DOHH2 (cell line): ENCODE measurements around the gene SERINC5.

Source experiments
- H3F3A ChIP-seq: fragments of 200-600 bp; sonication (generic), shearing (Covaris generic); 2 replicates; pipeline ENCODE4 v1.6.0; 2016; ENCODE audit warnings: antibody characterized with exemption, mild to moderate bottlenecking; ENCODE audit not compliant: control insufficient read depth, insufficient read depth
- H3K27ac ChIP-seq: fragments of 200-600 bp; sonication (generic); 2 replicates; pipeline ENCODE4 v1.5.1; 2014; ENCODE audit warnings: low read depth, mild to moderate bottlenecking, low read length, moderate library complexity
- H3K27me3 ChIP-seq: fragments of 200-600 bp; sonication (generic); 2 replicates; pipeline ENCODE4 v1.6.1; 2014; ENCODE audit warnings: mild to moderate bottlenecking, low read length, mixed read lengths; ENCODE audit not compliant: control insufficient read depth
- H3K36me3 ChIP-seq: fragments of 200-600 bp; sonication (generic); 2 replicates; pipeline ENCODE4 v1.6.1; 2014; ENCODE audit warnings: mild to moderate bottlenecking, low read length, moderate library complexity, mixed read lengths; ENCODE audit not compliant: control insufficient read depth
- H3K4me1 ChIP-seq: fragments of 200-600 bp; sonication (generic); 2 replicates; pipeline ENCODE4 v1.6.1; 2014; ENCODE audit warnings: mild to moderate bottlenecking, low read length, mixed read lengths; ENCODE audit not compliant: control insufficient read depth
- H3K4me2 ChIP-seq: fragments of 200-600 bp; sonication (generic); 2 replicates; pipeline ENCODE4 v1.6.0; 2014; ENCODE audit warnings: mild to moderate bottlenecking, low read length, moderate library complexity
- H3K4me3 ChIP-seq: fragments of 200-600 bp; sonication (generic); 2 replicates; pipeline ENCODE4 v1.5.1; 2014; ENCODE audit warnings: mild to moderate bottlenecking, low read length, mixed read lengths
- H3K79me2 ChIP-seq: fragments of 200-600 bp; sonication (generic); 2 replicates; pipeline ENCODE4 v1.6.1; 2014; ENCODE audit warnings: mild to moderate bottlenecking, low read length, mixed read lengths; ENCODE audit not compliant: control insufficient read depth
- H3K9me2 ChIP-seq: fragments of 200-600 bp; sonication (generic); replicated peaks from 2 replicates; pipeline ENCODE4 v1.6.1; 2014; ENCODE audit warnings: mild to moderate bottlenecking, low read length, mixed read lengths; ENCODE audit not compliant: control insufficient read depth
- H3K9me3 ChIP-seq: fragments of 200-600 bp; sonication (generic); 2 replicates; pipeline ENCODE4 v1.6.1; 2014; ENCODE audit warnings: antibody characterized with exemption, low read length, mixed read lengths; ENCODE audit not compliant: control insufficient read depth, insufficient read depth
- H4K20me1 ChIP-seq: fragments of 200-600 bp; sonication (generic); 2 replicates; pipeline ENCODE4 v1.6.0; 2014; ENCODE audit warnings: low read depth, mild to moderate bottlenecking, antibody characterized with exemption, low read length, moderate library complexity; ENCODE audit not compliant: control insufficient read depth, insufficient read depth
- CTCF ChIP-seq: fragments of 200-600 bp; sonication (generic); IDR thresholded peaks from one replicate; pipeline ENCODE4 v1.5.1; 2014; ENCODE audit warnings: antibody characterized with exemption, mild to moderate bottlenecking, low read depth, low read length; ENCODE audit not compliant: poor library complexity, severe bottlenecking
- EZH2phosphoT487 ChIP-seq: fragments of 200-600 bp; sonication (generic); IDR thresholded peaks from 2 replicates; pipeline ENCODE4 v1.6.1; 2017; ENCODE audit warnings: borderline replicate concordance, mild to moderate bottlenecking, antibody characterized with exemption, low read length, moderate library complexity, mixed read lengths

SERINC5 gene

DNA sequence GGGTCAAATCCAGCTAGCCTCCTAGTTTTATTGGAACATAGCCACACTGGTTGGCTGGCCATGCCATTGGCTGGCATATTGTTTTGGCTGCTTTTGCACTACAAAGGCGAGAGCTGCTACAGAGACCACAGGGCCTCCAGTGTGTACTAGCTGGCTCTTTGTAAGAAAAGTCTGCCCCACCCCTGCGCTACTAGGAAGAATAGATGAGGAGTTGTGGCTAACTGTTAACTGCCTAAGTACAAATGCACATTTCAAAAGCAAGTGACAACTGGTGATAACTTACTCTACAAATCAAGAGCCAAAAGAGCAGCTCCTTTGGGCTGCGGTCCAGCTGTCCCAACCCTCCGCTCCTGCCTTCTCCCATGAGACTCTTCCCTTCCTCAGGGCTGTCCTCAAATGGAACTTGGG is 63.9 kb downstream of the SERINC5 start:
- Histone ChIP-seq H3K27ac (no peak overlapping the region), H3K4me2 (no peak overlapping the region), H3K27me3 (peaks cover 4% of the 10 kb centered on the region; the same call in 1 of the 2 replicates), H3K4me1 (no peaks in the 10 kb centered on the region), H3K79me2 (no peaks in the 10 kb centered on the region), H3K4me3 (no peak overlapping the region), H3F3A (no peaks in the 10 kb centered on the region), H3K9me2 (no peaks in the 10 kb centered on the region), H3K36me3 (no peaks in the 10 kb centered on the region), H4K20me1 (no peaks in the 10 kb centered on the region), H3K9me3 (no peaks in the 10 kb centered on the region)
- TF ChIP-seq CTCF (no peak), EZH2phosphoT487 (no peak)

DNA sequence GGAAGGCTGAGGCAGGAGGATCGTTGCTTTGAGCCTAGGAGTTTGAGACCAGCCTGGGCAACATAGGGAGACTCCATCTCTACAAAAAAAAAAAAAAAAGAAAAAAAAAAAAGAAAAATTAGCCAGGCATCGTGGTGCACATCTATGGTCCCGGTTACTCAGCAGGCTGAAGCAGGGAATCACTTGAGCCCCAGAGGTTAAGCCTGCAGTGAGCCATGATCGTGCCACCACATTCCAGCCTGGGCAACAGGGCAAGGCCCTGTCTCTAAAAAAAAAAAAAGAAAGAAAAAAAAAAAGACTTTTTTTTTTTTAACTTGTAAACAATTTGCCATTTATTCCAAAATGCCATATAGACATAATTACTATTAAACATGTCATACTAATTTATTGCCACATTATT is 64.5 kb downstream of the SERINC5 start:
- no peaks in the 10 kb centered on the region for H3K9me3 ChIP-seq
- no peak overlapping the region for H3K4me3 ChIP-seq
- H3K36me3 ChIP-seq, result no peaks in the 10 kb centered on the region
- peaks cover 4% of the 10 kb centered on the region; the same call in 1 of the 2 replicates for H3K27me3 ChIP-seq
- H3K9me2 ChIP-seq, result no peaks in the 10 kb centered on the region
- no peaks in the 10 kb centered on the region for H3K79me2 ChIP-seq
- no peak overlapping the region for H3K27ac ChIP-seq
- no peaks in the 10 kb centered on the region for H3F3A ChIP-seq
- no peaks in the 10 kb centered on the region for H3K4me1 ChIP-seq
- H4K20me1 ChIP-seq, result no peaks in the 10 kb centered on the region
- no peak overlapping the region for H3K4me2 ChIP-seq
- TF ChIP-seq EZH2phosphoT487 (no peak), CTCF (no peak)

DNA sequence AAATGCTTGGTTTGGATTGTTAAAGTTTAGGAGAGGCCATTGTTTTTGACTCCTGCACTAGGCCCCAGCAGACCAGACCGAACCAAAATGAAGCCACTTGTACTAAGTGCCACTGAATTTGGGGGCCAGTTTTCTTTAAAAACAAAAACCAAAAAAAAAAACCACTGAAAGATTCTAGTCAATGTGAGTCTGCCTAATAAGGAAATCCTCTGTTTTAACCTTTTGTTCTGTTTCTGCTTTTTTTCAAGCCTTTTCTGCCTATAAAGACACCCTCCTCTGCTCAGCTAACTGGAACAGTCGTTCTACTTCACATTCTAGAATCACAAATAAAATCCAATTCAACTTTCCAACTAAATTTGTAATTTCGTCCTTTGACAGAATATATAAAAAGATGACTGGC is 64.9 kb downstream of the SERINC5 start:
- no peaks in the 10 kb centered on the region for H3K9me2 ChIP-seq
- no peak overlapping the region for H3K4me2 ChIP-seq
- TF ChIP-seq EZH2phosphoT487, result no peak
- no peak for TF ChIP-seq CTCF
- H3K4me3 ChIP-seq, result no peak overlapping the region
- no peaks in the 10 kb centered on the region for H3K4me1 ChIP-seq
- H3K27me3 ChIP-seq, result peaks cover 4% of the 10 kb centered on the region; the same call in 1 of the 2 replicates
- H3K36me3 ChIP-seq, result no peaks in the 10 kb centered on the region
- no peaks in the 10 kb centered on the region for H3F3A ChIP-seq
- no peaks in the 10 kb centered on the region for H3K9me3 ChIP-seq
- no peaks in the 10 kb centered on the region for H4K20me1 ChIP-seq
- no peaks in the 10 kb centered on the region for H3K79me2 ChIP-seq
- no peak overlapping the region for H3K27ac ChIP-seq

DNA sequence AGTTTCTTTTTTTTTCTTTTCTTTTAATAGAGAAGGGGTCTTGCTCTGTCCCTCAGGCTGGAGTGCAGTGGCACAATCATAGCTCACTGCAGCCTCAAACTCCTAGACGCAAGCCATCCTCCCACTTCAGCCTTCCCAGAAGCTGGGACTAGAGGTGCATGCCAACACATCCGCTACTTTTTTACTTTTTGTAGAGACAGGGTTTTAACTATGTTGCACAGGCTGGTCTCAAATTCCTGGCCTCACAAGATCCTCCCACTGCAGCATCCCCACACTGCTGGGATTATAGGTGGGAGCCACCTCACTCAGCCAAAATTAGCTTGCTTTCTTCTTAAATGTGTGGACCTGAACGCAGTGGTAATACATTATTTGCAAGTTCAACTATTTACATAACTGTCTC is 66.1 kb downstream of the SERINC5 start:
- H3K27ac ChIP-seq, result no peak overlapping the region
- no peaks in the 10 kb centered on the region for H3K4me1 ChIP-seq
- no peaks in the 10 kb centered on the region for H3K9me3 ChIP-seq
- H4K20me1 ChIP-seq, result no peaks in the 10 kb centered on the region
- no peaks in the 10 kb centered on the region for H3K79me2 ChIP-seq
- TF ChIP-seq EZH2phosphoT487 (no peak), CTCF (no peak)
- no peaks in the 10 kb centered on the region for H3K9me2 ChIP-seq
- no peaks in the 10 kb centered on the region for H3F3A ChIP-seq
- H3K4me3 ChIP-seq, result no peak overlapping the region
- no peak overlapping the region for H3K4me2 ChIP-seq
- peaks cover 4% of the 10 kb centered on the region; the same call in 1 of the 2 replicates for H3K27me3 ChIP-seq
- no peaks in the 10 kb centered on the region for H3K36me3 ChIP-seq
